ENCODE results near the gene ATF3.
A peak's percentile ranks its signal among the peaks of the same experiment; 100 is the strongest.

Gene ATF3

GRCh38 chr1:212587016-212587887, 21.3 kb upstream of the ATF3 start:
- peak; percentile 74 to 93 (median 89) for DNase-seq

DNA sequence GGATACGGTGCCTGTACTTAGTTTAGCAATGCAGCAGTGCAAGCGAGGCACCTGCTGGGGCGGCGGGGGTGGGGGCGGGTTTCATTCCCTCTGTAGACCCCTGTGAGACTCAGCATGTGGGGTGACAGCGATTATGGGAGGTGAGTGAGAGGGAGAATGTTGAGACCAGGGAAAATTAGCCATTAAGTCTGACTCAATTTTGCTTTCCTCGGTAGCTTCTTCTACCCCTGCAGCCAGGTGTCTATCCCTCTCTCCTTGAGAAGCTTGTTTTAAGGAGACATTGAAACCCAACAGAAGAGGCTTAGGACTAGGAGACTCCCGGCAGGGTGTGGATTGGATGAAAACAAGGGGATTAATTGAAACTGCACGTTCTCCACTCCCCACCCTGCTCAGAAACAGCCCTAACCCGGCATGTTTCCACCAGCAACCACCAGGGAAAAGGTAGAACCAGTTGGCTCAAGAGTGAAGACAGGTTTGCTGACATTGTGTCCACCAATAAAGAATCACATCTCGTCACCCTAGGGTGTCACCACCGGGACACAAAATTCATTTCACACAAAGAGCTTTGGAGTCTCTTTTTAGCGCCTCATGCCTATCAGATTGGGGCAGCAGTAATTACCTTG, 20.6 kb upstream of the ATF3 start:
- DNase-seq, result peak in 1 of 4 experiments; percentile 27

DNA sequence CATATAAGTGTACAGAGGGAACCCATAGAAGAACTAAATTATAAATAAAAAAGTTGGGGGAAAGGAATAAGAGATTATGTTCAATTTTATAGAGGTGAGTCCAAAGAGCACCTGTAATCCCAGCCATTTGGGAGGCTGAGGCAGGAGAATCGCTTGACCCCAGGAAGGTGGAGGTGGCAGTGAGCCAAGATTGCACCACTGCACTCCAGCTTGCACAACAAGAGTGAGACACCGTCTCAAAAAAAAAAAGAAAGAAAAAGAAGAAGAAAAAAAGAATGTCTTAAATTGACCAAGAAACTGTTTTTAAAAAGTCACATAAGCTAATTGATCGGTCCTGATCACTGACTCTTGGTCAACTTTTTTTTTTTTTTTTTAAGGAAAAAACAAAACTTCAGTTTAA, 19.1 kb upstream of the ATF3 start:
- peak in 2 of 4 experiments; percentile 39 to 62 for DNase-seq

DNA sequence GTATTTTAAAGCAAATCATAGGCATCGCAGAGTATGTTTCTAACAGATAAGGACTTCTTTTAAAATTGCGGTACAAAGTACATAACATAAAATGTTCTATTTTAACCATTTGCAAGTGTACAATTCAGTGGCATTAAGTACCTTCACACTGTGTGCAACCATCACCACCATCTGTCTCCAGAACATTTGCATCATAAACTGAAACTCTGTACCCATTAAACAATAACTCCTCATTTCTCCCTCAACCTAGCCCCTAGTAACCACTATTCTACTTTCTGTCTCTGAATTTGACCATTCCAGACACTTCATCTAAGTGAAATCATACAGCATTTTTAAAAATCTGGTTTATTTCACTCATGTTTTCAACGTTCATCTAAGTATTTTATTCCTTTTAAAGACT, 16.6 kb upstream of the ATF3 start:
- DNase-seq, result no peak

GRCh38 chr1:212593821-212594251, 14.7 kb upstream of the ATF3 start:
- no peak for DNase-seq

GRCh38 chr1:212594640-212595039, 13.9 kb upstream of the ATF3 start:
- no peak for DNase-seq

DNA sequence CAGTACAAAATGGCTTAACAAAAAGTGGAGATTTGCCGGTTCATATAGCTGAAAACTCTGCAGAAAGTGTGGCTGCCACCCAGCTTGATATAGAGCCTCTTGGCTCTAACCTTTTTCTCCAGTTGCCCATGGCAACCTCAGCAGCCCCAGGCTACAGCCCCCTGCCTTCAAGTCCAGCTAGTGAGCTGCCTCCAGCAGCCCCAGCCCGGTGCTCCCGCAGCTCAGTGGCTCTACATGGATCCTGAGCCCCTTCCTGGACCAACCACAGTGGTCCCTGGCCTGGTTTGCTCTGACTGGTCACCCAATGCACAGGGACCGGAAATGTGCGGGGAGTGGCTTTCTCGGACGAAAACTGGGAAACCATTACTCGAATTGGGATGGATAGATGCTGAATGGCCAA, 13.3 kb upstream of the ATF3 start:
- DNase-seq, result no peak

GRCh38 chr1:212595787-212596714, 12.5 kb upstream of the ATF3 start:
- DNase-seq, result peak; percentile 51 to 85 (median 61)

DNA sequence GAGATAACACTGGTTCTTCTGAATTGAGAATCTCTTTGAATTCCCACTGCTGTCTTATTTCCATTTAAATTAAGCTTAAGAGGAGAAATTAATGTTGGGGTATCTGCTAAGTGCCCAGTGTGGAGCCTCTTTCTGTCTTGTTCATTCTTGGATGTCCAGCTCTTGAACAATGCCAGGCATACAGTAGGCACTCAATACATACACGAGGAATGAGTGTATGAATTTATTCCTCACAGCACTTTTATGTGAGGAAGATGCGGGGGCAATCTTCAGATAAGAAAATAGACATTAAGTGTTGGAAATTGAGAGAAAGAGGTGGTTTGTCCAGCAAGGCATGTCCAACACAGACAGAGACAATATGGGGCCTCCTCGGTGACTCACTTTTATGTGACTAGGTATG, 11.8 kb upstream of the ATF3 start:
- no peak for DNase-seq

- no peak for DNase-seq
Measured at GRCh38 chr1:212597487-212597886, 11.1 kb upstream of the ATF3 start.

- no peak for DNase-seq
Measured at GRCh38 chr1:212600071-212600915, 8.3 kb upstream of the ATF3 start.

DNA sequence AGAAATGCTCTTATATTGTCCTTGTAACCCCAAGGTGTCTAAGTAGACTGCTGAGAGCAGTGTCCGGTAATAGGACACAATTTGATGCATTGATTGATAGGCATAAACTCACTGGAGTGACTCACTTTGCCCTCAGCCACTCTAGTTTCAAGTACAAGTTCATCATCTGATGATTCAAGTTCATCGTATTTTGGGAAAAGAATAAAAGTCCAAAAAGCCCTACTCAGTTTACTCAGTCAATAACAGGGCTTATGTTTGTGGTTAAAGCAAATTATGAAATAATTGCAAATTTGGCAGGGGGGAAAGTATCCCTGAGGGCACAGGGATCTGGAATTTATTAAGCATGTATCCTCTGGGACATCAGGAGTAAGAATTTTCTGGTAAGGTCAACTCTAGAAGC, 7.6 kb upstream of the ATF3 start:
- DNase-seq, result no peak

- no peak for DNase-seq
Measured at GRCh38 chr1:212601524-212601923, 7.0 kb upstream of the ATF3 start.

GRCh38 chr1:212605441-212606394, 2.8 kb upstream of the ATF3 start:
- peak in 1 of 4 experiments; percentile 36 for DNase-seq

DNA sequence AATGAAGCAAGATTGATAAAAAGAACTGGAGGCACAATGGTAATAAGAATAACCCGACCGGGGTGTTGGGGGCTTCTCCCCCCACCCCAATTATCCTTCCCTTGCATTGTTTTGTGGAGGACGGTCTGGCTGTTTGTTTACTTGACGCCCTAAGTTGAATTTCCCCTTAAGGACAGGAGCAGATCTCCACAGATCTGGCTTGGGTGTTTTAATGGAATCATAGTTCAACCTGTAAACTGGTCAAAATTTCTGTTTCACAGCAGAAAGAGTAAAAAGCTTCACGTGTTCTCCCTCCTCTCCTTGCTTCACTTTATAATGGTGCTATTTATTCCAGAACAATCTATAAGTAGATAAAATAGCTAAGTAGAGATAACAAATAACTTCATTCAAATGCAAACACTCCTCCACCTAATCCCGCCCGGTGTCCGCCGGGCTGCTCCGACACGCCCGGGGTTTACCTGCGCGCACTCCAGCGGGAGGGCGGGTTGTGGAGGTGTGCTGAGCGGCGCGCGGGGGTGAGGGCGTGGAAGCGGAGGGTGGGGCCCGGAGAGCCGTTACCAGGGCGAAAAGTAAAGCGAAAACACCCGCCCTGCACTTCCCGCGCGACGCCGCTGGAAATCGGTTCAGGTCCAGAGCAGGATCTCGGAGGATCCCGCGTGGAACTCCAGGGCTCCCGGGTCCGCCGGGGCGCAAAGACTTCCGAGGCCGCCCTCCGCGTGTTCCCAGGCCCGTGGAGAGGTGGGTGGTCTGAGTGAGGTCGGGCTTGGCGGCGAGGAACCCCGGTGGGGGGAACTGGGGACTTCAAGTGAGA, 2.0 kb upstream of the ATF3 start:
- peak; percentile 61 to 84 (median 76) for DNase-seq

DNA sequence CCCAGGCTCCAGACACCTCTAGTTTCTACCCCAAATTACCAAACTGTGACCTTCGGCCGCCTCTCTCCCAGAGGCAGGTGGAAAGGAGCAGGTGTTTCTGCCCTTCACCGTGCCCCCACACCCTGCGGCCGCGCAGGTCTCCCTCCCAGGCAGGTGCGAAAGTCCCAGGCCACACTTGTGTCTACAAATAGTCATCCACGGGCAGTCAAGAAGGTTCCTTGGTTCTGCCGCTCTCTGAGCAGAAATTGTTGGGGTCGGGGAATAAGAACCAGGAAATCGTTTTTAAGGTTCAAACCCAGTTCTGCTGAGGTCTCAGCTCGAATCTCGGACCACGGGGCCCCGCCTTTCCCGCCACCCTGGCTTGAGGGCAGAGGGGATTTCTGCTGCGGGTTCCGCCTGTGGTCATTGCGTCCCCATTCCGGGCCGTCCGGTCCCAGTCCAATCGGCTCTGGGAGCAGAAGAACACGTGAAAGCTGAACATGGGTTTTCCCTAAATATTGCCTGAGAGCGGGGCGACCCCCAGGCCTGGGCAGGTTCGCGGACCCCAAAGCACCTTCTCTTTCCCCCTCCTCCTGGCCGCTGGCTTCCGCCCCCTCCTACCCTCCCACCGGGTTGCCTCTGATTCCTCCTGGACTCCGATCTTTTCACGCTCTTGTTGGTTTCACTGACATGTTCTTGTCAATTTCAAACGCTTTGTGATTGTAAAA, 1.2 kb upstream of the ATF3 start:
- peak; percentile 58 to 76 (median 67) for DNase-seq

DNA sequence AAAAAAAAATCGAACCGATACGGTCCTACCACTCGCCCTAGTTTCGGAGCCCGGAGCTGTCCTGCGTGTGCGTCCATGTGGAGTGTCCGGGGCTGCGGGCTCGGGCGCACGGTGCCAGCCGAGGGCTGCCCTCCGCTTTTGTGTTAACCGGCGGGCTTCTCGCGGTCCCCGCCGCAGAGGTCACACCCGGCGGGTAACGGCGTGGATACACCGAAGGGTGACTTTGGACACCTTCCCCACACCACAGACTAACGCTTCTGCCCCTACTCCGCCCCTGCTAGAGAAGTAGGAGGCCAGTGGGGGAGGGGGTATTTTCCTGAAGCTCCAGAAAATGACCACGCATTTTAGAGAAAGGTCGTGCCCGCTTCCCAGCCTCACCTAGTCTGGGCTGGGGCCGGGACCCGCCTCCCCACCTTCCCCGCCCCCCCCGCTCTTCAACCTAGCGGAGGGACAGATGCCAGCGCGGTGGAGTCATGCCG, 609 bp upstream of the ATF3 start:
- DNase-seq, result peak in 1 of 4 experiments; percentile 31

DNA sequence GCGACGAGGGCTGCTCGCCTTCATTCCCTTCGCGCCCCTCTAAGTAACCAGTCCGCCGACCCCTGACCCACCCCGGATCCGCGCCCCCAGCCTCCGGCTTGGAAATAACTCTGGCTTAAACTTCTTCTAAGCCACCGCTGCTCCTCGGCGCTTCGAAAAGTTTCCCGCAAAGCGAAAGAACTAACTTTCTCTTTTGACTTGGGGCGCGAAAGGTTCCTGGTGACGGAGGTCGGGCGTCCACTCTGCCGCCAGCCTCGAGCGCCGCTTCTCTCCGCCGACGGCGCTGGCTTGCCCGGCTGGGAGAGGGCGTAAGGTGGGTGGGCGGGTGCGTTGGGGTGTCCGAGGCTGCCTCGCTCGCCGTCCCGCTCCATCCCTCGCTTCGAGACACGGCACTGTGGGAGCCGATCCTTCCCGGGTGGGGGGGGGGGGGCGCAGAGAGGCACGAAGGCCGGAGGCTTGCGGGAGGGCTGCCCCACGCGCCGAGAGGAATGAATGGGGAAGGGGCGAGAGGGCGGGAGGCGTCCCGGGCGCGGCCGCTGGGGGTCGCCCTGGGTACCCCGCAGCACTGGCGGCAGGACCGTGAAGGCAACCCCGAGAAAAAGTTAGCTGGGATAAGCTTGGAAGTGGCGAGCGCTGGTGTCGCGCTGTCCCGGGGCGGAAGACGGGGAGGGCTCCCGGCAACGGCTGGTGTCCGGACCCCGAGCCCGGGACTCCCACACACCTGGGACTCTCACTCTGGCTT, 569 bp downstream of the ATF3 start:
- DNase-seq, result peak; percentile 64 to 80 (median 73)

Data from suppressor macrophage (primary cell).